ENCODE data around the gene KANK4. TPM values are rescaled to one million over a fixed set of nuclear protein-coding genes. Genes with fewer than 3 reads are reported as not detected.

The KANK4 gene
- total RNA-seq, 1 donor = under 0.01 TPM

- H3K27me3 ChIP-seq (ENCODE audit: insufficient read depth, low read length) = no peaks in the 10 kb centered on the region
- H3K9me3 ChIP-seq (ENCODE audit: low read depth, low read length) = no peaks in the 10 kb centered on the region
- H3K4me2 ChIP-seq (ENCODE audit: insufficient read depth, low read length) = no peak overlapping the region
- no peak for DNase-seq (ENCODE audit: insufficient read length, low spot score, missing footprints)
- TF ChIP-seq, protein P1, sequence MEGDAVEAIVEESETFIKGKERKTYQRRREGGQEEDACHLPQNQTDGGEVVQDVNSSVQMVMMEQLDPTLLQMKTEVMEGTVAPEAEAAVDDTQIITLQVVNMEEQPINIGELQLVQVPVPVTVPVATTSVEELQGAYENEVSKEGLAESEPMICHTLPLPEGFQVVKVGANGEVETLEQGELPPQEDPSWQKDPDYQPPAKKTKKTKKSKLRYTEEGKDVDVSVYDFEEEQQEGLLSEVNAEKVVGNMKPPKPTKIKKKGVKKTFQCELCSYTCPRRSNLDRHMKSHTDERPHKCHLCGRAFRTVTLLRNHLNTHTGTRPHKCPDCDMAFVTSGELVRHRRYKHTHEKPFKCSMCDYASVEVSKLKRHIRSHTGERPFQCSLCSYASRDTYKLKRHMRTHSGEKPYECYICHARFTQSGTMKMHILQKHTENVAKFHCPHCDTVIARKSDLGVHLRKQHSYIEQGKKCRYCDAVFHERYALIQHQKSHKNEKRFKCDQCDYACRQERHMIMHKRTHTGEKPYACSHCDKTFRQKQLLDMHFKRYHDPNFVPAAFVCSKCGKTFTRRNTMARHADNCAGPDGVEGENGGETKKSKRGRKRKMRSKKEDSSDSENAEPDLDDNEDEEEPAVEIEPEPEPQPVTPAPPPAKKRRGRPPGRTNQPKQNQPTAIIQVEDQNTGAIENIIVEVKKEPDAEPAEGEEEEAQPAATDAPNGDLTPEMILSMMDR (IDR thresholded peaks at IDR 0.05; ENCODE audit: extremely low read depth, low read depth, low read length) = no peak
- H3K36me3 ChIP-seq (ENCODE audit: insufficient read depth, low read length) = no peaks in the 10 kb centered on the region
- H3K4me1 ChIP-seq (ENCODE audit: insufficient read depth, low read length) = no peaks in the 10 kb centered on the region
- no peak overlapping the region for H3K27ac ChIP-seq (ENCODE audit: low read depth, low read length)
- no peak overlapping the region for H3K4me3 ChIP-seq (ENCODE audit: insufficient read depth, low read length)
- H3K79me2 ChIP-seq (ENCODE audit: insufficient read depth, low read length) = no peaks in the 10 kb centered on the region
- H4K20me1 ChIP-seq (ENCODE audit: insufficient read depth, low read length) = no peaks in the 10 kb centered on the region
- no peak overlapping the region for H2AFZ ChIP-seq (ENCODE audit: low read length)
Measured at GRCh38 chr1:62237361-62237760, 81.9 kb downstream of the KANK4 start.

- TF ChIP-seq, protein P1 (IDR thresholded peaks at IDR 0.05; ENCODE audit: extremely low read depth, low read depth, low read length) = no peak
- no peaks in the 10 kb centered on the region for H3K27me3 ChIP-seq (ENCODE audit: insufficient read depth, low read length)
- no peaks in the 10 kb centered on the region for H3K36me3 ChIP-seq (ENCODE audit: insufficient read depth, low read length)
- H3K4me3 ChIP-seq (ENCODE audit: insufficient read depth, low read length) = no peak overlapping the region
- H4K20me1 ChIP-seq (ENCODE audit: insufficient read depth, low read length) = no peaks in the 10 kb centered on the region
- no peak overlapping the region for H3K4me2 ChIP-seq (ENCODE audit: insufficient read depth, low read length)
- DNase-seq (ENCODE audit: insufficient read length, low spot score, missing footprints) = no peak
- H3K9me3 ChIP-seq (ENCODE audit: low read depth, low read length) = no peaks in the 10 kb centered on the region
- no peak overlapping the region for H3K27ac ChIP-seq (ENCODE audit: low read depth, low read length)
- H3K4me1 ChIP-seq (ENCODE audit: insufficient read depth, low read length) = no peaks in the 10 kb centered on the region
- H2AFZ ChIP-seq (ENCODE audit: low read length) = no peak overlapping the region
- H3K79me2 ChIP-seq (ENCODE audit: insufficient read depth, low read length) = no peaks in the 10 kb centered on the region
Measured at GRCh38 chr1:62235576-62235975, 83.7 kb downstream of the KANK4 start.

DNA sequence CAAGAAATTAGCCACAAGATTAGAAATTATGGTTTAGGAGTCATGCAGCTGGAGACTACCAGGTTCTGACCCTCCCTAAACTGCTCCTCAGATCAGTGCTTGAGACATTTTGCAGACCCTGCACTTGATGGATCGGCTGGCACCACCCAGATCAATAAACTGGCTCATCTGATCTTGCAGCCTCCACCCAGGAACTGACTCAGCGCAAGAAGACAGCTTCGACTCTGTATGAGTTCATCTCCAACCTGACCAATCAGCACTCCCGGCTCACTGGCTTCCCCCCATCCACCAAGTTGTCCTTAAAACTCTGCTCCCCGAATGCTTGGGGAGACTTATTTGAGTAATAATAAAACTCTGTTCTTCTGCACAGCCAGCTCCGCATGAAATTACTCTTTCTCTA is 84.5 kb downstream of the KANK4 start:
- Histone ChIP-seq H3K27ac (ENCODE audit: low read depth, low read length) (no peak overlapping the region), H3K27me3 (ENCODE audit: insufficient read depth, low read length) (no peaks in the 10 kb centered on the region), H3K36me3 (ENCODE audit: insufficient read depth, low read length) (no peaks in the 10 kb centered on the region), H4K20me1 (ENCODE audit: insufficient read depth, low read length) (no peaks in the 10 kb centered on the region), H2AFZ (ENCODE audit: low read length) (no peak overlapping the region), H3K4me3 (ENCODE audit: insufficient read depth, low read length) (no peak overlapping the region), H3K4me2 (ENCODE audit: insufficient read depth, low read length) (no peak overlapping the region), H3K79me2 (ENCODE audit: insufficient read depth, low read length) (no peaks in the 10 kb centered on the region), H3K4me1 (ENCODE audit: insufficient read depth, low read length) (no peaks in the 10 kb centered on the region), H3K9me3 (ENCODE audit: low read depth, low read length) (no peaks in the 10 kb centered on the region)
- TF ChIP-seq, protein P1 (IDR thresholded peaks at IDR 0.05; ENCODE audit: extremely low read depth, low read depth, low read length) = no peak
- no peak for DNase-seq (ENCODE audit: insufficient read length, low spot score, missing footprints)

GRCh38 chr1:62233926-62234450 is 85.2 kb downstream of the KANK4 start:
- no peaks in the 10 kb centered on the region for H3K9me3 ChIP-seq (ENCODE audit: low read depth, low read length)
- no peaks in the 10 kb centered on the region for H3K27me3 ChIP-seq (ENCODE audit: insufficient read depth, low read length)
- H3K4me1 ChIP-seq (ENCODE audit: insufficient read depth, low read length) = no peaks in the 10 kb centered on the region
- H3K36me3 ChIP-seq (ENCODE audit: insufficient read depth, low read length) = no peaks in the 10 kb centered on the region
- TF ChIP-seq, protein P1 (IDR thresholded peaks at IDR 0.05; ENCODE audit: extremely low read depth, low read depth, low read length) = no peak
- H3K4me3 ChIP-seq (ENCODE audit: insufficient read depth, low read length) = no peak overlapping the region
- peak; percentile 50 for DNase-seq (ENCODE audit: insufficient read length, low spot score, missing footprints)
- no peaks in the 10 kb centered on the region for H4K20me1 ChIP-seq (ENCODE audit: insufficient read depth, low read length)
- no peak overlapping the region for H3K4me2 ChIP-seq (ENCODE audit: insufficient read depth, low read length)
- H2AFZ ChIP-seq (ENCODE audit: low read length) = no peak overlapping the region
- H3K27ac ChIP-seq (ENCODE audit: low read depth, low read length) = no peak overlapping the region
- no peaks in the 10 kb centered on the region for H3K79me2 ChIP-seq (ENCODE audit: insufficient read depth, low read length)
